CD4-positive, alpha-beta T cell (primary cell): ENCODE results near the gene TMEM131. TPM values are rescaled to one million over a fixed set of nuclear protein-coding genes. Genes with fewer than 3 reads are reported as not detected.

ENCODE experiments used
- ATAC-seq: fragments of 200-7000 bp; cut with Tn5 transposase; one replicate; pipeline ENCODE4 v1.10.0; 2022; ENCODE audit warnings: mild to moderate bottlenecking; ENCODE audit not compliant: poor library complexity
- CTCF ChIA-PET: fragments of 350-600 bp; sonication (Branson Sonifier 250); formaldehyde crosslinking; loops from one replicate; lab custom pipeline; 2021; ENCODE audit warnings: antibody characterized with exemption, inconsistent platforms; lab: Charles Lee
- POLR2A ChIA-PET: fragments of 350-600 bp; sonication (Branson Sonifier 250); formaldehyde crosslinking; loops from one replicate; lab custom pipeline; 2021; ENCODE audit warnings: antibody characterized with exemption, inconsistent platforms; lab: Charles Lee
- DNase-seq, 14 experiments: peaks; one replicate each; pipeline ENCODE4 v3.0.0-alpha.2; 2013 to 2020; ENCODE audit warnings: mixed read lengths in 2 of 14
- H3K27ac ChIP-seq, 2 donors: one replicate each; pipeline versions ENCODE4 v1.5.1 to v1.7.0; 2013; ENCODE audit warnings: low read length in 2 of 2, low read depth in 1 of 2, mild to moderate bottlenecking in 1 of 2
- H3K27me3 ChIP-seq, 2 experiments: 1 replicate in 1 of 2; 2 replicates in 1 of 2; pipeline versions ENCODE4 v1.6.1 to v1.7.0; 2013; ENCODE audit warnings: low read length in 2 of 2, control low read depth in 1 of 2, mild to moderate bottlenecking in 1 of 2, moderate library complexity in 1 of 2; ENCODE audit not compliant: insufficient read depth in 2 of 2, control insufficient read depth in 1 of 2
- H3K36me3 ChIP-seq: one replicate; pipeline ENCODE4 v1.6.1; 2013; ENCODE audit warnings: low read length, control low read depth; ENCODE audit not compliant: insufficient read depth
- H3K4me1 ChIP-seq: one replicate; pipeline ENCODE4 v1.6.1; 2013; ENCODE audit warnings: low read length, control low read depth; ENCODE audit not compliant: insufficient read depth
- H3K4me3 ChIP-seq: one replicate; pipeline ENCODE4 v1.5.1; 2013; ENCODE audit warnings: mild to moderate bottlenecking, low read length, moderate library complexity
- H3K9me3 ChIP-seq, 2 experiments: 1 replicate in 1 of 2; 2 replicates in 1 of 2; pipeline versions ENCODE4 v1.6.1 to v1.7.0; 2013; ENCODE audit warnings: low read length in 2 of 2, mild to moderate bottlenecking in 2 of 2, control low read depth in 1 of 2, moderate library complexity in 1 of 2; ENCODE audit not compliant: control insufficient read depth in 1 of 2, insufficient read depth in 1 of 2
- H3K27ac Mint-ChIP-seq: one replicate; pipeline ENCODE4 v1.8.0; 2020; ENCODE audit warnings: mixed read lengths
- H3K27me3 Mint-ChIP-seq: one replicate; pipeline ENCODE4 v1.8.0; 2021; ENCODE audit warnings: mixed read lengths
- H3K36me3 Mint-ChIP-seq: one replicate; pipeline ENCODE4 v1.8.0; 2021; ENCODE audit warnings: low read depth, mixed read lengths
- H3K4me1 Mint-ChIP-seq: one replicate; pipeline ENCODE4 v1.8.0; 2021; ENCODE audit warnings: low read depth, mixed read lengths
- H3K4me3 Mint-ChIP-seq: one replicate; pipeline ENCODE4 v1.8.0; 2020; ENCODE audit warnings: mild to moderate bottlenecking, mixed read lengths
- H3K9me3 Mint-ChIP-seq: one replicate; pipeline ENCODE4 v1.8.0; 2020; ENCODE audit warnings: mixed read lengths
- CTCF ChIP-seq: fragments of 200-600 bp; IDR thresholded peaks from one replicate; pipeline ENCODE4 v1.8.0; 2022; ENCODE audit warnings: antibody characterized with exemption, mild to moderate bottlenecking
- intact Hi-C, 2 experiments: fragments of 100-400 bp; cut with DNase I in 1 of 2; cut with micrococcal nuclease in 1 of 2; formaldehyde crosslinking; loops; one replicate each; pipeline versions ENCODE4 v1.15.1 to v1.9.0; 2023 to 2025; cut with DNase I, micrococcal nuclease
- total RNA-seq, 174 experiments: library from RNA in 2 of 174; stranded (reverse) in 2 of 174; gene quantifications; one replicate each; pipeline ENCODE4 v1.2.3 and lab custom pipeline; 2021 to 2026

Gene TMEM131
- total RNA-seq, 2 experiments from 2014 or later, result 29.2 to 33.6 TPM

- Mint-ChIP-seq H3K9me3 (no peaks in the 10 kb centered on the region), H3K27ac (no peak overlapping the region), H3K36me3 (peaks cover 4% of the 10 kb centered on the region), H3K27me3 (no peaks in the 10 kb centered on the region), H3K4me3 (peak overlapping the region; percentile 42), H3K4me1 (peaks cover 10% of the 10 kb centered on the region)
- H3K27ac ChIP-seq, result no peak overlapping the region
- ChIA-PET CTCF (no interaction called here), POLR2A (no interaction called here)
- ATAC-seq (no peak), DNase-seq (no peak)
- H3K4me1 ChIP-seq, result peaks cover 7% of the 10 kb centered on the region
- no peaks in the 10 kb centered on the region for H3K36me3 ChIP-seq
- intact Hi-C loops, result loop anchor here in 1 of 2 experiments (5.0 to 10.0 kb wide), 9 partner anchors 285 to 1362 kb away; partner anchors contain the start of genes ACTR1B, COX5B, EIF5B and KANSL3
- no peak for TF ChIP-seq CTCF
- no peaks in the 10 kb centered on the region for H3K27me3 ChIP-seq
- no peaks in the 10 kb centered on the region for H3K9me3 ChIP-seq
- no peak overlapping the region for H3K4me3 ChIP-seq
Measured at GRCh38 chr2:97999536-97999935, 3.8 kb upstream of the TMEM131 start.

GRCh38 chr2:97998431-97999005, 2.8 kb upstream of the TMEM131 start:
- Histone ChIP-seq H3K36me3 (no peaks in the 10 kb centered on the region), H3K27ac (no peak overlapping the region), H3K4me1 (peaks cover 12% of the 10 kb centered on the region), H3K27me3 (no peaks in the 10 kb centered on the region), H3K4me3 (no peak overlapping the region), H3K9me3 (no peaks in the 10 kb centered on the region)
- no peak for TF ChIP-seq CTCF
- CTCF ChIA-PET, result interaction anchor here (0.6 kb wide), 1 partner anchor 1573 kb away, joined by 3 read pairs; no protein-coding TSS in a partner anchor
- Mint-ChIP-seq H3K4me3 (peak overlapping the region; percentile 75), H3K4me1 (peaks cover 20% of the 10 kb centered on the region), H3K36me3 (peaks cover 4% of the 10 kb centered on the region), H3K27ac (no peak overlapping the region), H3K27me3 (no peaks in the 10 kb centered on the region), H3K9me3 (no peaks in the 10 kb centered on the region)
- DNase-seq (no peak), ATAC-seq (no peak)
- intact Hi-C loops, result loop anchor here in 1 of 2 experiments (5.0 to 10.0 kb wide), 9 partner anchors 284 to 1361 kb away; partner anchors contain the start of genes ACTR1B, COX5B, EIF5B and KANSL3
- POLR2A ChIA-PET, result no interaction called here

- no peak for ATAC-seq
- no peak for DNase-seq
- peaks cover 4% of the 10 kb centered on the region for H3K36me3 Mint-ChIP-seq
- no peak for TF ChIP-seq CTCF
- no peak overlapping the region for H3K27ac Mint-ChIP-seq
- no peak overlapping the region for H3K27ac ChIP-seq
- H3K4me3 Mint-ChIP-seq, result peak overlapping the region; percentile 75
- CTCF ChIA-PET, result no interaction called here
- POLR2A ChIA-PET, result no interaction called here
- H3K9me3 ChIP-seq, result no peaks in the 10 kb centered on the region
- H3K9me3 Mint-ChIP-seq, result no peaks in the 10 kb centered on the region
- peaks cover 26% of the 10 kb centered on the region for H3K4me1 Mint-ChIP-seq
- no peaks in the 10 kb centered on the region for H3K27me3 ChIP-seq
- H3K4me1 ChIP-seq, result peaks cover 12% of the 10 kb centered on the region
- H3K36me3 ChIP-seq, result no peaks in the 10 kb centered on the region
- no peaks in the 10 kb centered on the region for H3K27me3 Mint-ChIP-seq
- intact Hi-C loops, result loop anchor here in 1 of 2 experiments (5.0 to 10.0 kb wide), 9 partner anchors 283 to 1361 kb away; partner anchors contain the start of genes ACTR1B, COX5B, EIF5B and KANSL3
- H3K4me3 ChIP-seq, result no peak overlapping the region
Measured at GRCh38 chr2:97997784-97998392, 2.1 kb upstream of the TMEM131 start.
